ENCODE results near the gene RAVER1. TPM values are rescaled to one million over a fixed set of nuclear protein-coding genes. Genes with fewer than 3 reads are reported as not detected.

RAVER1 gene
- total and polyA plus RNA-seq, 10 of the 15 experiments (the other 5 are each of a cell fraction or from before 2014, with no cell fraction given): 0.03 to 87.0 (median 12.1) TPM

GRCh38 chr19:10277795-10278589 lies 55.3 kb downstream of the RAVER1 start:
- WGBS (ENCODE audit: insufficient coverage, insufficient replicate concordance, low lambda C conversion rate, missing lambda C conversion rate): 78% methylated on average over 9 of the region's 9 CpGs
- Histone ChIP-seq H3K9me3 (replicated peaks; ENCODE audit: control insufficient read depth, insufficient read depth, low read length) (no peaks in the 10 kb centered on the region), H3K27me3 (replicated peaks in 1 of 2; ENCODE audit: control insufficient read depth in 2 of 2, insufficient read depth in 2 of 2, low read length in 1 of 2) (no peaks in the 10 kb centered on the region), H3K79me2 (ENCODE audit: control insufficient read depth, insufficient read depth, low read length) (peaks cover 49% of the 10 kb centered on the region), H3K4me1 (ENCODE audit: control insufficient read depth, insufficient read depth, low read length) (no peaks in the 10 kb centered on the region; the same call in 1 of the 2 replicates), H3K4me3 (peak overlapping the region; percentile 53), H4K20me1 (ENCODE audit: control insufficient read depth, insufficient read depth) (peaks cover 4% of the 10 kb centered on the region; the same call in 1 of the 2 replicates), H3K27ac (ENCODE audit: control insufficient read depth, insufficient read depth) (no peak overlapping the region), H2AFZ (ENCODE audit: control insufficient read depth, low read depth, low read length) (no peak overlapping the region), H3K9ac (ENCODE audit: control insufficient read depth, insufficient read depth, low read length) (no peak overlapping the region; the same call in 1 of the 2 replicates), H3K4me2 (ENCODE audit: control insufficient read depth, insufficient read depth) (peak overlapping the region; percentile 44), H3K36me3 (ENCODE audit: control insufficient read depth in 2 of 2, insufficient read depth in 2 of 2, low read length in 1 of 2) (peaks cover 17 to 19% of the 10 kb centered on the region in 2 experiments; a peak in 3 of 4 replicates)
- POLR2A ChIA-PET: interaction anchor here (0.6 to 1.8 kb wide), 4 partner anchors 9 to 211 kb away, joined by 3 to 12 read pairs (median 4); partner anchors contain the start of genes ICAM4 and ICAM5
- FAIRE-seq: no peak
- no peak for DNase-seq (ENCODE audit: low read depth, low spot score)
- peak; percentile 5; the same call in 1 of the 3 replicates for ATAC-seq
- SMC1A ChIA-PET (ENCODE audit: uncharacterized antibody, unreplicated experiment): interaction anchor here (0.5 to 3.1 kb wide), 6 partner anchors 9 to 322 kb away, joined by 3 to 17 read pairs (median 4); partner anchors contain the start of genes ICAM4 and ICAM5
- RAD21 ChIA-PET (ENCODE audit: unreplicated experiment): interaction anchor here (0.6 to 1.0 kb wide), 3 partner anchors 12 to 37 kb away, joined by 3 read pairs; partner anchors contain the start of gene ICAM5
- CTCF ChIA-PET: interaction anchor here (1.0 to 2.8 kb wide), 4 partner anchors 11 to 113 kb away, joined by 4 to 11 read pairs (median 6); partner anchors contain the start of gene ICAM5
- in situ Hi-C loops (cut with MboI): no loop called here
- TF ChIP-seq YBX1 (IDR thresholded peaks at IDR 0.05) (no peak), POLR2AphosphoS5 (IDR thresholded peaks at IDR 0.05; ENCODE audit: low read length) (0 out of 2 replicates have a peak, but pooled peaks have one; percentile 36), SKIL (IDR thresholded peaks at IDR 0.05; ENCODE audit: low read depth, poor library complexity, severe bottlenecking) (no peak), SMAD1 (IDR thresholded peaks at IDR 0.05; ENCODE audit: low read depth, partially characterized antibody) (no peak), PAX8 (IDR thresholded peaks at IDR 0.05) (no peak), BCL11A (IDR thresholded peaks at IDR 0.05; ENCODE audit: low read depth, low read length) (no peak), LARP7 (IDR thresholded peaks at IDR 0.05) (no peak), IRF5 (IDR thresholded peaks at IDR 0.05; ENCODE audit: borderline replicate concordance) (no peak), PKNOX1 (IDR thresholded peaks at IDR 0.05) (peak; percentile 72), NFYB (IDR thresholded peaks at IDR 0.05; ENCODE audit: insufficient read depth, low read depth, low read length) (0 out of 2 replicates have a peak, but pooled peaks have one; percentile 28), SREBF2 (IDR thresholded peaks at IDR 0.05; ENCODE audit: low read length) (no peak)
- intact Hi-C loops (cut with micrococcal nuclease; ENCODE audit: unreplicated experiment): no loop called here
- BruUV-seq (replicated peaks): TSS peak; percentile 40

Measured in GM12878 (cell line).